GM19395 (cell line): ENCODE measurements around the gene TMEM200A.

ENCODE experiments used
- ATAC-seq: cut with Tn5 transposase; IDR thresholded peaks from one replicate; pipeline ENCODE4 v1.9.1; 2021; ENCODE audit warnings: mild to moderate bottlenecking, moderate library complexity; ENCODE audit not compliant: unreplicated experiment

Gene TMEM200A

DNA sequence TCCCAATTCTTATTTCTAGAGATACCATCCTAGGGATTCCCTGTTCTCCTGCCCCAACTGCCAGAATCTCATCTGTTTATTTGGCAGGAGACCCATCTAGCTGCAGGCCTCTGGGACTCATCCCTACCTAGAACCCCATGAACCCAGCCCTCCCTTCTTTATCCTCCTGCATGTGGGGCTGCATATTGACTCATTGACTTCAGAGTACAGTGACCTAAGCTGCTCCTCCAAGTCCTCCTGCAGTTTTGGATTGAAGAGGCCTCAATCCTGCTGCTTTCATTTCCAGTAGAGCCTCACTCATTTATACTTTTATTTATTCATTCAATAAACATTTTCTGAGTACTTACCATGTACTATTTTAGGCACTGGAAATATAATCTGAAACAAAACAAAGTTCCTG, 11.6 kb downstream of the TMEM200A start:
- ATAC-seq: no peak

- no peak for ATAC-seq
Observed at GRCh38 chr6:130377915-130378314, 12.1 kb downstream of the TMEM200A start.

DNA sequence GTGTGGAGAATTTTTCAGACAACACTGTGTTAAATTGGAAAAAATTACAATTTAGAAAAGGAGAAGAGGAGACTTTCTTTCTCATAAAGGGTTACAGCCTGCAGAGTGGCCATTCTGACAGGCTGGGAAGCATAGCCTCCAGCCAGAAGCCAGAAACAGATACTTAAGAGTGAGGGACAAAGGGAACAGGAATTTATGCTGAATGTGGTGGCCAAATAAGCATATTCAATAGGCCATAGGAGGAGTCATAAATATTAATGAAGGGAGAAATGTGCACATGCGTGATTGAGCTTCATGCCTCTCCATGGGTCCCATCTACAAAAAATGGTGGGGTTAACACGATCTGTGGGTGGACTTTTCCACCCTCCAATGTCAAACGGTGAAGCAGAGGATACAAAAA, 13.4 kb downstream of the TMEM200A start:
- ATAC-seq: no peak

GRCh38 chr6:130381012-130381411, 15.2 kb downstream of the TMEM200A start:
- ATAC-seq: no peak

DNA sequence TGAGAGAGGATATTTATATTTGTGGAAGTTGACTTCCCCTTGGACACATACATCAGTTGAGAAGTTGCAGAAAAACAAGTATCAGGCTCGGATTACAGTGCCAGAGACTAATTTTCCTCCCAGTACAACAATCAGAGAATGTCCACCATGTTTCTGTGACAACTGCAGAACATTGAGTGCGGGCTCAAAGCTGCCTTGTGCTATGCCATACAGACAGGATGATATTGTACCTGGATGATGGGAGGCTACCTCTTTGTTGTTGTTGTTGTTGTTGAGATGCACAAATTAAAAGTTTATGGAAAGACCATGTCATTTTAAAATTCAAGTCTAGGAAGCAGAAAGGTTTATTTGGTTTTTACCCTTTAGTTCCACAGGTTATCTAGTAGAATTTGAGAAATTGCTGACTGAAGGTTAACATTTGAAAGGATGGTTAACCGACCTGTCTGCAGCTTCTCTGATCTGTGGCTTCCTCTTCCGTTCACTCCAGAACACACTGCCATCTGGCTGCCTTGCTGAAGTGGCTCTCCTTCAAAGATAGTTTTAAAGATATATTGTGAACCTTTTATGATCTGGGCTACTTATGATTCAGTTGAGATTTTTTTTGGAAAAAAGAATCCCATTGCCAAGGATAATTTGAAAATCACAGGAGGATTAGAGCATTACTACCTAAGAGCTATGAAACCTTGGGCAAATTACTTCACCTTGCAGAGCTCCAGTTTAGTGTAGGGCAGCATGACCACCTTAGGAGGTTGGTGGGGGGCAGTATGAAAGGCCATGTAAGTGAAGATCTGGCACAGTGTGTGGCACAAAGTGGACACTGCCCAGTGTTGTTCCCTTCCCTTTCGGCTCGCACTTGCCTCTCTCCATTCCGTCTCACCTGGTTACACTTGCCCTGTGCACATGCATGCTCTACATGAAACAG, 15.9 kb downstream of the TMEM200A start:
- peak; percentile 80 for ATAC-seq

GRCh38 chr6:130382872-130383490, 17.2 kb downstream of the TMEM200A start:
- ATAC-seq: no peak

DNA sequence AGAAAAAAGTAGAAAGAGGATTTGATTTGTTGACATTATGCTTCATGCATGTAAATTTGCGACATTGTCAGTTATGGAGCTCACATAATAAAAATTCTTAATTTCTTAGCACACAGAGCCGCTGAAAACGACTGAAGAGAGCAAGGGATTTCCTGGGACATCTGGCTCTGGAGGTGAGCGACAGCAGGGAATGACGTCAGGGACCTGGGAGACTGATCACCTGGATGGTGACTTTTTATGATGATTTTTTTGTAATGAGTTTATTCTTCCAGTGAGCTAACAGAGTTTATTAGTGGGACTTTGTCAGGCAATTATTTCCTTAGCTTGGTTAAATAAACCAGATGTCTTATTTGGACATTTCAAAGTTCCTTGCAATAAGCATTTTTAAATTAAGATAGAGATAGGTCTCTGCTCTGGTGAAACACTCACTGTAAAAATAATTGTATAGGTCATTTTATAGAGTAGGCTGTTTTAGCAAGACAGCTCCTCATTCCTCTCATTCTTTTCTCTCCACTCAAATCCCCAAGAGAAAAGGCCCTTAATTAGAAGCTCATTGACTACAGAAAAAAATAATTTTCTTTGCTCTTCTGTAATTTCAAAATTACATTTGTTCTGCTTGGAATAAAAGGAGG, 19.4 kb downstream of the TMEM200A start:
- no peak for ATAC-seq

DNA sequence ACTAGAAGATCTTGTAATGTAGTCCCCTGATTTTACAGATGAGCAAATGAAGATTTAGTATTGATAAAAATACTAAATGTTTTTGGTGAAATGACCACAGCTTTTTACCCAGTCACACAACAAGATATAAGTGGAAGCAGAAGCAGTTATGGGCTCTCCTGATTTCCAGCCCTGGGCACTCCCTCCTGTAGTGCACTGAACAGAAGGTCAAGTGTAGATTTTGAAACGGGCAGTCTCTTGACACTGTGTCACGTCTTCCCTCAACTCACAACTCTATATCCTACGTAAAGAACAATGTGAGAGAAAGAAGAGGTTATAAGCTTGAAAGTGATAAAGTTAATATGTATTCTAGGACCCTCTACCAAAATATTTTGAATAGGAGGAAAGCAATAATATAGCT, 23.3 kb downstream of the TMEM200A start:
- ATAC-seq: no peak

DNA sequence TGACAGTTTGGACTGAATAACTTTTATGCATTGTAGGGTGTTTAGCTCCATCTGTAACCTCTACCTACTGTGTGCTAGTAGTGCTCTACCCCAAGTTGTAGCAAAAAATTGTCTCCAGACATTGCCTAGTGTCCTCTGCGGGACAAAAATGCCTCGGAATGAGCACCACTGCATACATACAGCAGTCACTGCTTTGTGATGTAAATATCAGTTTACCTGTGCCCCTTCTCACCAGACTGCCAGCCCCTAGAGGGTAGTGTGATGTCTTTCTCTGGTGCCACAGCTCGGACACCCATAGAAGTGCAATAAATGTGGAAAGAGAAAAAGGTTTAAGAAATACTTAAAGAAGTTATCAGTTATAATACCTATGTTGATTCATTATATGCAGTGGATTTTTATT, 25.1 kb downstream of the TMEM200A start:
- no peak for ATAC-seq

GRCh38 chr6:130393306-130393705, 27.5 kb downstream of the TMEM200A start:
- no peak for ATAC-seq

GRCh38 chr6:130394246-130394645, 28.4 kb downstream of the TMEM200A start:
- no peak for ATAC-seq

DNA sequence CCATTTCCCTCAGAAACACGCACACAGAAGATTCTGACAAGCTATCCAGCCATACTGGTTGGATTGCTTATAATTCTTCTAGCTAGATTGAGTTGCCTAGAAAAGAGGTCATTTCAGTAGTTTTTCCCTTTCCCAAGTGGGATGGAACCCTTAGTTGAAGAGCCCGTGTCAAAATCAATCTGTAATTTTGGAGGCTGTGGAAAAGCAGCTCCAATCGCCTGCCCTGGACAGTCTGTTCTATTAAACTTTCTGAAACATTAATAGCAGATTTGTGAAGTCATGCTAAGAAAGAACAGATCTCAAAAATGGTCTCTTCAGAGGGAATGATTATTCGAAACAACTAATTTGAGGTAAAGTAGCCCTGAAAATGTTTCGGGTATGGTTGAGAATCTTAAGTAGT, 29.3 kb downstream of the TMEM200A start:
- no peak for ATAC-seq

- no peak for ATAC-seq
Observed at GRCh38 chr6:130396722-130397121, 30.9 kb downstream of the TMEM200A start.

DNA sequence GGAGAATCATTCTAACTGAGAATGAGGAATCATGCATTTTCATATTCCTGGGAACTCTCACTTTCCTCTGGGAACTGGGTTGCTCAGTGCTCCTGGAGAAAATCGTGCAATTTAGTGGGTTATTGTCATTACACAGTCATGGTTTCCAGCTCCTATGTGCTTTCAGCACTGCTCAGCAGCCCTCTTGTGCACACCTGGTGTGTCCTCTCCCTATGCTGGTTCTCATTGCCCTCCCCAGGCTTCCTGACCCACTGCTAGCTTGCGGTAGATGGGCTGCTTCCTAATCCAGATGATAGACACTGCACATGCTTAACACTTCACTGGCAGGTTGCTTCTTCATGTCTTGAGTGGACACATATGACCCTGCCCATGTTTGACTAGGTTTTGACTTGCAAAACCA, 39.7 kb downstream of the TMEM200A start:
- no peak for ATAC-seq

- ATAC-seq: no peak
Observed at GRCh38 chr6:130407032-130407431, 41.2 kb downstream of the TMEM200A start.

GRCh38 chr6:130409418-130410100, 43.7 kb downstream of the TMEM200A start:
- ATAC-seq: no peak

DNA sequence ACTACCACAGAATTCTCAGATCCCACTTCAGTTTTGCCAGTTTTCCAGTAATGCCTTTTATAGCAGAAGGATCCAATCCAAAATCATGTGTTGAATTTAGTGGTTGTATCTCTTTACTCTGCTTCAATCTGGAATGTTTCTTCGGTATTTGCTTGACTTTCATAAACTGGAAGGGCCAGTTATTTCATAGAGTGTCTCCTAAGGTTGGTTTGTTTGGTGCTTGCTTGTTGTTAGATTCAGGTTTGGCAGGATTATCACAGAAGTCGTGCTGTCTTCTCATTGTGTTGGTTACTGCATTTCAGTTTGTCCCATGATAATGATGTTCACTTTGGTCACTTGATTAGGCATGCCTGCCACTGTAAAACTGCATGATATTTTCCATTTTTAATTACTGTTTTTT, 45.7 kb downstream of the TMEM200A start:
- ATAC-seq: no peak

- no peak for ATAC-seq
Observed at GRCh38 chr6:130412556-130413290, 46.9 kb downstream of the TMEM200A start.

DNA sequence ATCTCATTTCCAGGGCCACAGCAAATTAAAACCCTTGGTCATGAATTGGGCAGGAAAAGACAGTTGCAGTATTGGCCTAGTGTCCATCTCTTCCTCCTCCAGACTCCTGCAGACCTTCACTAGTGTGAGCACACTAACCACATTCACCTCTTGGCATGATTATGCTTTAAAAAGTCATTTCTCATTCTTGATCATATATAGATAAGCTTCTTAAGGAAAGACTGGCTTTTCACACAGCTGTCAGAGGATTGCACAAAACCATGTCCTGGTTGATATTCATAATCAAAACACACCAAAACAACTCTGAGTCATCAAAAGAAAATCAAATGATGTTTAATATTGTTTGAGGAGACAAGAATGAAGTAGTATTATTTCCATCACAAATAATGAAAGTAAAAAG, 52.1 kb downstream of the TMEM200A start:
- no peak for ATAC-seq

DNA sequence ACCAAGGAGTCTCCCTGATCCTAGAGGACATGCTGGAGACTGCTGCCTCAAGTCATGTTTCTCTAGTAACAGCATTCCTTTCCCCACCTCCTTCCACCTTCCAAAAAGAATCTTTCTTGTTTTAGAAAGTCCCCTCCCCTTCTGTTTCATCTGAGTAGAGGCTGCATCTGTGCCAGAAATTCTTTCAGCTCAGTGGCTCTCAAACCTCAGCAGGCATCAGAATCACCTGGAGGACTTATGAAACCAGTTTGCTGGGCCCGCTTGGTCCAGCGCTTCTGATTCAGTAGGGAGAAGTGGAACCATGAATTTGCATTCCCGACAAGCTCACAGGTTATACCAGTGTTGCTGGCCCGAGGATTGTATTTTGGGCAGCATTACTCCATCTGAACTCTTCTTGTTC, 55.1 kb downstream of the TMEM200A start:
- no peak for ATAC-seq

GRCh38 chr6:130421585-130421984, 55.8 kb downstream of the TMEM200A start:
- ATAC-seq: no peak
